RPMI7951 (cell line): Measurements from ENCODE around the gene NNMT. TPM values are rescaled to one million over a fixed set of nuclear protein-coding genes. Genes with fewer than 3 reads are reported as not detected.

Source experiments
- DNase-seq: peaks from one replicate; pipeline ENCODE4 v3.0.0-alpha.2; 2012; ENCODE audit warnings: low read depth
- total RNA-seq: library from RNA; depleted of rRNA; stranded (reverse); fragments of >200 nt; shearing (Covaris generic); gene quantifications from 2 replicates; pipeline ENCODE4 v1.2.3, GENCODE V29; 2014

The NNMT gene
- total RNA-seq, 1 experiment from 2014 or later = 344 TPM

DNA sequence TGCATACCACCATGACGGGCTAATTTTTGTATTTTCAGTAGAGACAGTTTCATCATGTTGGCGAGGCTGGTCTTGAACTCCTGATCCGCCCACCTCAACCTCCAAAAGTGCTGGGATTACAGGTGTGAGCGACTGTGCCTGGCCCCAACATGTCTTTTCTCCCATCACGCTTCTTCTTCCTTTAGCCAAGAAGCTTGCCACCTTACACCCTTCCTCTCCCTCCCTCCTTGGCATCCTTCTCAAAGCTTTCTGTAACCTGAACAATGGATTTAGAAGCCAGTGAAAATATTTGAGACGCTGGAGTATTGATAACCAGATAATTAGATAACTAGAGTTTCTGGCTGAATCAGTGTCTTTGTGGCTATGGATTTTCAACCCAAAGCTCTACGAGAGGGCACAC, 11.3 kb upstream of the NNMT start:
- DNase-seq = no peak

DNA sequence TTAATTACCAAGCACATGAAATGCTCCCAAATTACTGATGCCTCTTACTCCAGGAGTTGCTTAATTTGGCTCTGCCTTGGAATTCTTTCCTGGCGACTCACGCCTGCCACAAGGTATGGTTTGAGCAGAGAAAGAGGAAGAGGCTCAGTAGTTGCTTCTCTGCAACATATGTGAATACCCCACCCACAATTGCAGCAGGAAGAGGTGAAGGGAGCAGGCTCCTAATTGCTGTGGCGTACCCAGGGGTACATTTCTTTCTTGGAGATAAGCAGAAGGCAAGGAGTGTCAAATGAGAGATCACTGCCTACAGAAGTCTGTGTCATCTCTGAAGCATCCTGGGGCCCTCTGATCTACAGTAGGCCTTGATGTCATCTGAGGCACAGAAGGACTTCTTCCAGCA, 10.6 kb upstream of the NNMT start:
- peak; percentile 45 for DNase-seq

DNA sequence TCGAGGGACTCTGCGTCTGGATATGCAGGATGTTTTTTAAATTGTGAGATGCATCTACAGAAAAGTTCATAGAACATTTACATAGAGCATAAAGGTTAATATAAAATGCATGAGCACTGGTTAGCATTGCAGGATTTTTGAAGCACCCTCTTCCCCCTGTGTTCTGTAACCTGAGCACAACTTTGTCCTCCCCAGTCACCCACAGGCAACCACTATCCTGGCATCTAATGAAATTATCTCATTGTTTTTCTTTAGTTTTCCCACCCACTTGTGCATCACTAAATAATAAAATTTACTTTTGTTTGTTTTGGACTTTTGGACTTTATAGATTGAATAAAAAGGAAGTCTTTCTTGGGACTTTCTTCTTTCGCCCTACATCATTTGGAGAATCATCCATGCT, 10.0 kb upstream of the NNMT start:
- DNase-seq = no peak

DNA sequence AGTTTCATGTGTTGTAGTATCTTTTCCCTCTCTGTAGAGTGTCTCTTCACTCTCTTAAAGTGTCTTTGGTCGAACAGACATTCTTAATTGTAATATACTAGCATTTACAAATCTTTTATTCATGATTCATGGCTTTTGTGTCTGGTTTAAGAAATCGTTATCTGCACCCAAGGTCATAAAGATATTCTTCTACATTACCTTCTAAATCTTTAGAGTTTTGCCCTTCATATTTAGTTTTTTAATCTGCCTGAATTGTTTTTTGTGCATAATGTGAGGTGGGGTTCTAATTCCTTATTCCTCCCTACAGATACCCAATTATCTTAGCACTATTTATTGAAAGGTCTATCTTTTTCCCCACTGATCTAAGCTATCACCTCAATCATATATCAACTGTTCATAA, 9.0 kb upstream of the NNMT start:
- no peak for DNase-seq

DNA sequence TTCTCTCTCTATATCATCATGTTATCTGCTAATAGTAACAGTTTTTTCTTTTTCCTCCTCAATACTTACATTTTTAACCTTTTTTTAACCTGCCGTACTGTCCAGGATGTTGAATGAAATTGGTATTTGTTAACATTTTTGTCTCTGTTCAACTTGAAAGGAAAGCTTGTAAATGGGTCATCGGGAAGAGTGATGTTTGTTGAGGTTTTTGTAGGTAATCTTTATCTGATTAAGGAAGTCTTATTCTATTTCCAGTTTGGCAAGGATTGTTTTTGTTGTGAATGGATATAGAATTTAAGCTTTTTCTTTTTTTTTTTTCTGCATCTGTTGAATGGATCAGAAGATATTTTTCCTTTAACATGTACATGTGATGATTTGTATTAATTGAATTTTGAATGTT, 8.1 kb upstream of the NNMT start:
- no peak for DNase-seq

DNA sequence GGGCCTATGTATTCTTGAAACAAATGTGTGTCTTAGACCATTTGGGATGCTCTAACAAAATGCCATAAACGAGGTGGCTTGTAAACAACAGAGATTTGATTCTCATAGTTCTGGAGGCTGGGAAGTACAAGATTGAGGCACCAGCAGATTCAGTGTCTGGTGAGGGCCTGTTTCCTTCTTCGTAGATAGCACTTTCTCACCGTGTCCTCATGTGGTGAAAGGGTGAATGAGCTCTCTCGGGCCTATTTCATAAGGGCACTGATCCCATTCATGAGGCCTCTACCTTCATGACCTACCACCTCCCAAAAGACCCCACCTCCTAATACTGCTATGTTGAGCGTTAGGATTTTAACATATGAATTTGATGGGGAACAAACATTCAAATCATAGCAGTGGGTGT, 6.4 kb upstream of the NNMT start:
- no peak for DNase-seq

DNA sequence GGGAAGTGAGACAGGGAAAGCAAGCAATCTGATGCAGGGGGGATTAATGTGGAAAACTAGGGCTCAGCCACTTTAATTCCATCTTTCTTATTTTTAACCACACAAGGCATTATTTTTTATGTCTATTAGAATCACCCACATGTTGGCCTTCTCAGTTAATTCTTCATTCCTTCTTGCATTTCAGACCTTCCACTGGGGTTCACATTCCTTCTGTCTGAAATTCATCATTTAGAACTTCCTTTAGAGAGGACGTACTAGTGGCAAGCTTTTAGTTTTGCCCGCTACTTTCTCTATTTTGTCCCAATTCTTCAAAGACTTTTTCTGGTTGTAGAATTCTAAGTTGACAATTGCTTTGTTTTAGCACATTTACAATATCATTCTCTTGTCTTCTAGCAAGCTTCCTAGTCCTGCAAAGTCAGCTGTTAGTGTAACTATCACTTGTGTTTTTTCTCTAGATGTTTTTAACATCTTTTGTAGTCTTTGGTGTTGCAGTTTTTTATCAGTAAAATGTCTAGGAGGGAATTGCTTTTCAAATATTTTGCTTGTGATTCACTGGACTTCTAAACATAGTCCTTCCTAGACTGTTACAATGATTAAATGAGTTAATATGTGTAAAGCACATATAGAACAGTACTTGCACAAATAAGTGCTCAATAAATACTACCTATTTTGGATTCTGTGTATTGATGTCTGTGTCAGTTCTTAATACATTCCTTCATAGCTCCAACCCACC, 5.5 kb upstream of the NNMT start:
- DNase-seq = no peak

DNA sequence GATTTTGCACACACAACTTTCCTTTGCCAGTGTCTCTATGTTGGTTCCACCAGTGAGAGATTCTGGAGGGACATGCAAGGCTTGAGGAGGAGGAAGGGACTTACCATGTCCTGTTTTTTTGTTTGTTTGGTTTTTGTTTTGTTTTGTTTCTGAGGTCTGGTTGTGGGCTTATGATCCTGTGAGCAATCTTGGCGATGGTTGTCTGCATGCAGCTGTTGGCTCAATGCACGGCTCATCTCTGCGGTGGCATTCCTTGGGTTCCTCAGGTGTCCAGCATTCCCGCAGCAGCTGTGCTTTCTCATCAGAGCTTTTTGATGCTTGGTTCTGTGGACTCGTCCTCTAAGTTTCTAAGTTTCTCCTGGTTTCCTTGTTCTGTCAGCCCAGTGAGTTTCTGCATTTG, 4.8 kb upstream of the NNMT start:
- DNase-seq = peak; percentile 91

DNA sequence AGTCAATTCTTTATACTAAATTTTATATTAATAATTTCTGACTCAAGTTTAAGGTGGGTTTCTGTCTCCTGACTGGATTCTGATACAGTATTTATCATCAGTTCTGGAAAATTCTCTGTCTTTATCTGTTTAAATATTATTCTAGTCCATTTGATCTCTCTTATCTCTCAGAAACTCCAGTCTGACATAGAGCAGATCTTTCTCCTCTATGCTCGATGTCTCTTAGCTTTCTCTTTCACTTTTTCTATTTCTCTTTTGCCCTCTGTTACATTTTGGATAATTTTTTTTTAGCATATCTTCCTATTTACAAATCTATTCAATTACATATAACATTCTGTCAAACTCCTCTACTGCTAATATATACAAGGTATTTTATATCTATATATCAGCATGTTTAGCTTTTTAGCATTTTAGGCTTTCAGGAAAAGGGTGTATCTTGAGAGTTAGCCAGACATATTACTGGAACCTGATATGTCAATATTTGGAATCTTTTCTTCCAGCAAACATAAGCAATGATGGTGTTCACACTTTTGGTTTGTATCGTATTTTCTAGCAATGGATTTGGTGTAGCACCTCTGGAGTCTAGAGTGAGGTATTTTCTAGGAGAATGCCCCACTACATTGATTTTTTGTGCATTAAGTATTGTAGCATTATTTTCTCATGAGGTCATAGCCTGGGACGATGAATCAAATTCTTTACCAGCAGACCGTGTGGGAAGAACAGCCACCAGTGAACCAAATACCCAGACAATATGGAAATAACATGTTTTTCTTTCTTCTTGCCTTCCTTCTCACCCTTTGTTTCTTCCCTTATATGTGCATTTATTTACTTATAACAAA, 4.1 kb upstream of the NNMT start:
- peak; percentile 77 for DNase-seq

DNA sequence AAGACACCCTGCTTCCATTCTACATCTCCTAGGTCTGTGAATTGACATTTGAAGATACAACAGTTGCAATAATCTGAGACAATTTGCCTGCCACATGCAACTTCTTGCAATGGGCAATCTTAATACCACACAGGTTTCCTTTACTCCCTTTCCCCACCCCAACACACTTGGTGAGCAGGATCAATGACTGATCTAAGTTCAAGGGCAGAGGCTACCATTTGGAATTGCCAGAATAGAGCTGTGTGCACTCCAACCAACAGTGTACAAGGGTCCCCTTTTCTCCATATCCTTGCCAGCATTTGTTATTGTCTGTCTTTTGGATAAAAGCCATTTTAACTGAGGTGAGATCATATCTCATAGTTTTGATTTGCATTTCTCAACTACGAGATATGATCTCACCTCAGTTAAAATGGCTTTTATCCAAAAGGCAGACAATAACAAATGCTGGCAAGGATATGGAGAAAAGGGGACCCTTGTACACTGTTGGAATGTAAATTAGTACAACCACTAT, 2.9 kb upstream of the NNMT start:
- DNase-seq = peak; percentile 53

DNA sequence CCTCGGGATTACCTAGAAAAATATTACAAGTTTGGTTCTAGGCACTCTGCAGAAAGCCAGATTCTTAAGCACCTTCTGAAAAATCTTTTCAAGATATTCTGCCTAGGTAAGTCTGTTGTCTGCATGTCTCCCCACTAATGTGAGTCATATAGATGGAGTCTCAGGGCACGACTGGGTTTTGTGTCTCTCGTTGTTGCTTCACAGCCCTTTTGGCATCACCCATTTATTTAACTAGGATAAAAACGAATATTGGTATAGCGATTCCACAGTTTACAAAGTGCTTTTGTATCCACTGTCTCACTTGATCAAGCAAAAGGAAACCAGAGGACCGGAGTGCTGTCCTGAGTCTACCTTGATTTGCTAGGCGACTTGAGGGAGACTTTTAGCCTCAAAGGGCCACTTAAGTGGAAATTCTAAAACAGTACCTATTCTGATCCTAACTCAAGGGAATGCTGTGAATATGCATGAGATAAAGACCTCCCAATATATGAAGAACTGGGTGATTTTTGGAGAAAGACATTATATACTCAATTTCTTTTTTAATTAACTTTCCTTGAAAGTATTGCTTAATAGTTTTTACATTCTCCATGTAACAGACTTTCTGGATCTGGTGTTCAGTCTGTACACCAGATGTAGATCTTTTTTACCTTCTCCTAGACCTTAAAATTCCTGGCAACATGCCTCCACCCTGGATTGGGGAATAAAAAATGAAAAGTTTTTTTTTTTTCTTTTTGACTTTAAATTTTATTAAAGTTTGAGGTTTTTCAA, 590 bp downstream of the NNMT start:
- DNase-seq = no peak

DNA sequence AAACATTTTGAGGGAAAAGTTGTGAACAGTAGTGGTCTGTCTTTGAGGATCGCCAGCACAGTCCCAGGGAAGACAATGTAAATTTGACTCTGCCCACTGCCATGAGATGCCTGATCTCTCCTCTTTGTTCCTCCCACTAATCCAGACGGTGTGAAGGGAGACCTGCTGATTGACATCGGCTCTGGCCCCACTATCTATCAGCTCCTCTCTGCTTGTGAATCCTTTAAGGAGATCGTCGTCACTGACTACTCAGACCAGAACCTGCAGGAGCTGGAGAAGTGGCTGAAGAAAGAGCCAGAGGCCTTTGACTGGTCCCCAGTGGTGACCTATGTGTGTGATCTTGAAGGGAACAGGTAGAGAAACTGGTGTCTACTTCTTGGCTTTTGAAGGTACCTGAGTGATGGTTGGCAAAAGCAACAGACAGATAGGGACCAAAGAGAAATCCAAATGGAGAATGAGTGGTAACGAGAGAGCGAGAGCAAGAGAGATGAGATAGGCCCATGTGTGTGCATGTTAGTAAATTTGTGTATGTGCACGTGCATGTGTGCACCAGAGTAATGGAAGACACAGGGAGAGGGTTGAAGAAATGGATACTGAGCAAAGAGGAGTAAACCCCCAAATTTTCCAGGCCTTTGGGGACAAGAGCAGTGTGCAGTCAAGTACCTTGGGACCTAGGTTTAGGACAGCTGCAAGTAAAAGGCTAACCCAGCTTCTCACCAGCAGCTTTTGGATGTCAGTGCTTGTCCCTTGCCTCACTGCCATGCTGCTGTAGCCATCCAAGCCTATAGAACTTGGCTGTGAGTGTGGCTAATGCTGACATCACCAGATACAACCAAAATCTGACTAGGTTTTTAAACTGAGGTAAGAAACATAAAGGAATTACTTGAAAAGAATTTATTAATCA, 1.9 kb downstream of the NNMT start:
- DNase-seq = no peak

DNA sequence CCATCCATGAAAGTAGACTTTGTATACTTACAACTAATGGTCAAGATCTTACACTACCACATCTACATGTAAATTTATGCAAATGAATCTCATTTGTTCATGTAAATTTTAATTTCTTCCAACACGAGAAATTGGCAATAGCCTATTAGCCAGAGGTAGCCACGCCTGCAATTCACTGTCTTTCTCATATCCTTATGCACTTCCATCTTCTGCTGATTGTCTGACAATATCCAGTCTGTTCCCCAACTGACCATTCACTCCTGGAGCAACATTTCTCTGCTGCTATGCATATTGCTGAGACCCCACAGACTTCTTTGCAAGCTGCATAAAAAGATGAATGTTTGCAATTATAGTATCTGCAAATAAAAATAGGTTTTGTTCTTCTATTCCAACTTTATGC, 2.5 kb downstream of the NNMT start:
- DNase-seq = no peak

DNA sequence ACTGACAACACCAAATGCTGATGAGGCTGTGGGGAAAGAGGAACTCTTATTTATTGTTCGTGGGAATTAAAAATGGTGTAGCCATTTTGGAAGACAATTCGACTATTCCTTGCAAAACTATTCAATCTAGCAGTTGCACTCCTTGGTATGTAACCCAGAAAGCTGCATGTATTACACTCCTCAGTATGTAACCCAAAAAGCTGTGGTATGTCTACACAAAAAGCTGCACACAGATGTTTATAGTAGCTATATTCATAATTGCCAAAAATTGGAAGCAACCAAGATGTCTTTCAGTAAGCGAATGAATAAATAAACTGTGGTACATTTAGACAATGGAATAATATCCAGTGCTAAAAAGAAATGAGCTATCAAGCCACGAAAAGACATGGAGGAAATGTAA, 4.9 kb downstream of the NNMT start:
- DNase-seq = no peak

DNA sequence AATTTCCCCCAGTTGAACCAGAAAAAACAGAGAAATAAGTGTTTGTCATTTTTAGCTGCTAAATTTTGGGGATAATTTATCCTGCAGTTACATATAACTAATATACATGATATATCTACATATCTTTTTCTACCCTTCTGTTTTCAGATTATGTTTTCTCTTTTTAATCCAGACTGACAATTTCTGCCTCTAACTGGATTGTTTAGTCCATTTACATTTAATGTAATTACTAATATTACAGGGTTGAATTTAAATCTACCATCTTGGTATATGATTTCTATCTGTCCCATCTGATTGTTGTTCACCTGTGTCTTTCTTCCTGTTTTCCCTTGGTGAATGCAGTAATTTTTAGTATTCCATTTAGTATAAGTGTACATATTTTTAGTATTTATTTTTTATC, 5.7 kb downstream of the NNMT start:
- DNase-seq = no peak

DNA sequence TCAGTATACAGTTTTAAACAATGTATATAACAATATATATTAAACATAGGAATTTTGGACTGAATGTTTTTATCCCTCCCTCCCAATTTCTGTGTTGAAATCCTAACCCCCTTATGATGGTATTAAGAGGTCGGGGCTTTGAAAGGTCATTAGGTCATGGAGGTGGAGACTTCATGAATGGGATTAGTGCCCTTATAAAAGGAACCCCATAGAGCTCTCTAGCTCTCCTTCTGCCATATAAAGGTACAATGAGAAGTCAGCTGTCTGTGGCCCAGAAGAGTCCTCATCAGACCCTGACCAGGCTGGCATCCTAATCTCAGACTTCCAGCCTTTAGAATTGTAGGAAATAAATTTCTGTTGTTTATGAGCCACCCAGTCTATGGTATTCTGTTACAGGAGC, 6.5 kb downstream of the NNMT start:
- DNase-seq = no peak

DNA sequence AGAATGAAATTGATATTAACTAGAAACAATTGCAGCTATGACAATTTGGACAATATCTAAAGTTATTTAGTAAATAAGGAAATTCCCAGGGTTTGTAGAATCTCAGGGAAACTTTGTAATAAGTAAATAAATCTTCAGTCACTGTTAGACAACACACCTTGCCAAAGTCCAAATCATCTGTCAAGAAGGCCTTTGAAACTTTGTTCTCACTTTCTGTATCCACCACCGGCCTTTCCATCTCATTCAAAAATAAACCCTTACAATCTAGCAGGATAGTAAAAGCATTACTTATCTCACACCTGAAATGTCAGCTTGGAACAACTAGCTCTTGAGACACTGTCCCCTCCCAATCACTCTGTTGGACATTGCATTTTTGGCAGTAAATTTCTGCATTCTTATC, 7.9 kb downstream of the NNMT start:
- no peak for DNase-seq

DNA sequence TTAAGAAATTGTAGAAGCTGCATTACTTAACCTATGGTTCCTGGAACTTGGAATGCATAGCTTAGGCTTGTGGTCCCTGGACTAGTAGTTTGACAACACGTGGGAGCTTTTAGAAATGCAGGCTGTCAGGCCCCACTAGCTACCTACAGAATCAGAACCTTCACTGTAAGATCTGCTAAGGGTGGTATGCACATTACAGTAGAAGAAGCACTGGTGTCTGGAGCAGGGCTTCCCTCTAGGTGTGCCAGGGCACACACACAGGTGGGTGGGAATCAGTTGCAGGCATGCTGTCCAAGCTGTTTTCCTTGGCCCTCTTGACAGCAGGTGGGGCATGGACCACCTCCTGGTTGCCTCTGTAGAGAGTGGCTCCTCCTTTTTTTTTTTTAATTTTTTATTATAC, 8.8 kb downstream of the NNMT start:
- no peak for DNase-seq

DNA sequence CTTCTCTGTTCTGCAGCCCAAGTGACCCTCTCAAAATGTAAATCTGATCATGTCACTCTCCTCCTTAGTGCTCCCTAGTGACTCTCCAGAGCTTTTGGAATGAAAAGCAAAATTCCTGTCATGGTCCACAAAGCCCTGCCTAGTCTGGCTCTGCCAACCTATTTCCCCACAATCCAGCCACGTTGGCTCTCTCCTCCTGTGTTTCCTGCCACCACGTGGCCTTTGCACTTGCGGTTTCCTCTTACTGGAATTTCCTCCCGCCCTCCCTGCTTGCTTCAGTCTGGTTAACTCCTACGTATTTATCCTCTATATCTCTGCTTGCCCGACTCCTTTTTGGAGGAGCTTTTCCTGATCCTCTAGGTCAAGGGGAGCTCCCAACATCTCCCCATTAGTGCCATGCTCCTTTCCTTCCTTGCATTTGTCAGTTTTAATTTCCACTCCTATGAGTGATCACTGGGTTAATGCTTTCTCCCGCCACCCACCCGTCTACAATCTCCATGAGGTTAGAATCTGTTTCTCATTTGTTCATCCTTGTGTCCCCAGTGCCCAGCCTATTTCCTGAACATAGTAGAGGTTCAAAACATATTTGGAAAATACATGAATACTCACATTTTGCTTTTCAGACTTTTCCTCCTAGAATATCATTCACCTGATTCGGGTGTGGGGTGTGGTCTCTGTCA, 11.5 kb downstream of the NNMT start:
- peak; percentile 93 for DNase-seq

DNA sequence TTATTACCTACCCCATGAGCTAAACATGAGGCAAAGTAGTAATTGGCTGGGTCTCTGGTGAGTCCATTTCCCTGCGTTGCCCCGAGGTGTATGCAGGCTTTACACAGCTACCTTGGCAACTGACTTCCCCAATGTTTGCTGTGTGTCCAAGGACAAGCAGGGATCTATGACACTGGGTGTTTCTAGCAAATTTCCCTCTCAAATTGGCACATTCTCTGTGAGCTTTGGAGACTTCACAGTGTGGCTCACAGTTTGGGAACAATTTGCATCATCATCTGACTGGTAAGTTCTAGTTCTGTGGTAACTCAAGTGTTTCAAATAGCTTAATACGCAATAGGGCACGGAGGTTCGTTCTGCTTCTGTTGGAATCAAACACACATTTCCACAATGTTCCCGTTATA, 12.5 kb downstream of the NNMT start:
- DNase-seq = peak; percentile 66

DNA sequence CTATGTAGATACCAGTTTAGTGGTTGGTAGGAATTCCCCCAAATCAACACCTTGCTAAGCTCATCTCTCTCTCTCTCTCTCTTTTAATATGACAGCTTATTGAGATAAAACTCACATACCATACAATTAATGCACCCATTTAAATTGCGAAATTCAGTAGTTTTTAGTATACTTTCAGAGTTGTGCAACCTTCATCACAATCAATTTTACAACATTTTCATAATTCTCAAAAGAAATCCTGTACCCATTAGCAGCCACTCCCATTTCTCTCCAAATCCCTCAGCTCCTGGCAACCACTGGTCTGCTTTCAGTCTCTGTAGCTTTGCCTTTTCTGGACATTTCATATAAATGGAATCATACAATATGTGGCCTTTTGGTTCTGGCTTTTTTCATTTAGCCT, 13.3 kb downstream of the NNMT start:
- no peak for DNase-seq
